ENCODE measurements around the gene XYLT2. TPM values are rescaled to one million over a fixed set of nuclear protein-coding genes. Genes with fewer than 3 reads are reported as not detected.

XYLT2 gene
- total and polyA plus RNA-seq, 2 donors (not counting 3 experiments of a cell fraction or from before 2014, with no cell fraction given): 19.1 to 26.6 TPM

DNA sequence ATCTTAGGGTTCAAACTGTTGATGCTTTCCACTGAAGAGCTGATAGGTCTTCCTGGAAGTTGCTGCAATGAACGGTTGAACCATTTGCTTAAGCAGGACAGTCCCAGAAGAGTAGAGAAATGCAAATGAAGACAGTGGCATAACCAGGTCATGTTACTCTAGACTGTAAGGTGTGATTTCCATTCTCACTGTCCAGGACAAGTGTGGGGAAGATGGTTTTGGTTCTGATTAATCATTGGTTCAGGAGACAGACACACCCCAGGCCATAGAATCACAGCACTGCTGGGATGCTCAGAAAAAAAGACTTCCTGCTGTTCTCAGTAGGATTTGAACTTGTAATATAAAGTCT lies 34.8 kb upstream of the XYLT2 start:
- FAIRE-seq (no peak), DNase-seq (ENCODE audit: low read depth, low spot score) (no peak)
- H3K9me3 ChIP-seq (replicated peaks; ENCODE audit: control insufficient read depth, insufficient read depth, low read length): no peaks in the 10 kb centered on the region
- no TSS peak for BruUV-seq (replicated peaks)
- no peaks in the 10 kb centered on the region for H3K9me1 ChIP-seq (replicated peaks; ENCODE audit: control insufficient read depth, extremely low read depth, insufficient read depth, low read length)
- no peaks in the 10 kb centered on the region for H3K4me1 ChIP-seq (ENCODE audit: control insufficient read depth, extremely low read depth, insufficient read depth, low read length)
- CTCF ChIA-PET: interaction anchor here (2.0 kb wide), 1 partner anchor 13 kb away, joined by 7 read pairs; no protein-coding TSS in a partner anchor
- H3K79me2 ChIP-seq (ENCODE audit: control insufficient read depth, insufficient read depth, low read length): no peaks in the 10 kb centered on the region
- H3K27me3 ChIP-seq (ENCODE audit: control insufficient read depth in 2 of 2, insufficient read depth in 2 of 2, low read length in 2 of 2): peaks cover 13 to 16% of the 10 kb centered on the region in 2 experiments
- H3K36me3 ChIP-seq (ENCODE audit: control insufficient read depth in 2 of 2, extremely low read depth in 1 of 2, insufficient read depth in 2 of 2, low read length in 2 of 2): no peaks in the 10 kb centered on the region
- POLR2A ChIA-PET: no interaction called here
- H3K4me2 ChIP-seq (ENCODE audit: insufficient read depth, low read length): no peak overlapping the region
- intact Hi-C loops (cut with micrococcal nuclease): loop anchor here (5.0 kb wide), 1 partner anchor 584 kb away; no protein-coding TSS in a partner anchor
- no peak overlapping the region for H2AFZ ChIP-seq (ENCODE audit: low read depth, low read length)
- no peak overlapping the region for H3K4me3 ChIP-seq (replicated peaks in 1 of 3; ENCODE audit: insufficient read depth in 1 of 3, low read depth in 1 of 3, low read length in 3 of 3)
- H3K27ac ChIP-seq (ENCODE audit: insufficient read depth, low read depth, low read length): no peak overlapping the region
- TF ChIP-seq, protein P1, sequence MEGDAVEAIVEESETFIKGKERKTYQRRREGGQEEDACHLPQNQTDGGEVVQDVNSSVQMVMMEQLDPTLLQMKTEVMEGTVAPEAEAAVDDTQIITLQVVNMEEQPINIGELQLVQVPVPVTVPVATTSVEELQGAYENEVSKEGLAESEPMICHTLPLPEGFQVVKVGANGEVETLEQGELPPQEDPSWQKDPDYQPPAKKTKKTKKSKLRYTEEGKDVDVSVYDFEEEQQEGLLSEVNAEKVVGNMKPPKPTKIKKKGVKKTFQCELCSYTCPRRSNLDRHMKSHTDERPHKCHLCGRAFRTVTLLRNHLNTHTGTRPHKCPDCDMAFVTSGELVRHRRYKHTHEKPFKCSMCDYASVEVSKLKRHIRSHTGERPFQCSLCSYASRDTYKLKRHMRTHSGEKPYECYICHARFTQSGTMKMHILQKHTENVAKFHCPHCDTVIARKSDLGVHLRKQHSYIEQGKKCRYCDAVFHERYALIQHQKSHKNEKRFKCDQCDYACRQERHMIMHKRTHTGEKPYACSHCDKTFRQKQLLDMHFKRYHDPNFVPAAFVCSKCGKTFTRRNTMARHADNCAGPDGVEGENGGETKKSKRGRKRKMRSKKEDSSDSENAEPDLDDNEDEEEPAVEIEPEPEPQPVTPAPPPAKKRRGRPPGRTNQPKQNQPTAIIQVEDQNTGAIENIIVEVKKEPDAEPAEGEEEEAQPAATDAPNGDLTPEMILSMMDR (IDR thresholded peaks at IDR 0.05; ENCODE audit: extremely low read depth in 1 of 2, insufficient read depth in 1 of 2, low read depth in 1 of 2, low read length in 2 of 2): no peak
- no peak for TF ChIP-seq FOS (IDR thresholded peaks at IDR 0.05; ENCODE audit: borderline replicate concordance, insufficient read depth, low read length)
- TF ChIP-seq, protein P2, sequence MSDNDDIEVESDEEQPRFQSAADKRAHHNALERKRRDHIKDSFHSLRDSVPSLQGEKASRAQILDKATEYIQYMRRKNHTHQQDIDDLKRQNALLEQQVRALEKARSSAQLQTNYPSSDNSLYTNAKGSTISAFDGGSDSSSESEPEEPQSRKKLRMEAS (IDR thresholded peaks at IDR 0.05; ENCODE audit: insufficient read depth, insufficient read length): no peak
- TF ChIP-seq EZH2 (IDR thresholded peaks at IDR 0.05; ENCODE audit: borderline replicate concordance, low read depth, low read length, severe bottlenecking): no peak
- no peaks in the 10 kb centered on the region for H4K20me1 ChIP-seq (replicated peaks; ENCODE audit: control insufficient read depth, extremely low read depth, insufficient read depth, low read length)
- H3K9ac ChIP-seq (replicated peaks; ENCODE audit: extremely low read depth, insufficient read depth, low read length): no peak overlapping the region
- dilution Hi-C loops (cut with MboI; ENCODE audit: extremely low pct_ligation_motif_present, low sequenced_read_pairs): no loop called here

DNA sequence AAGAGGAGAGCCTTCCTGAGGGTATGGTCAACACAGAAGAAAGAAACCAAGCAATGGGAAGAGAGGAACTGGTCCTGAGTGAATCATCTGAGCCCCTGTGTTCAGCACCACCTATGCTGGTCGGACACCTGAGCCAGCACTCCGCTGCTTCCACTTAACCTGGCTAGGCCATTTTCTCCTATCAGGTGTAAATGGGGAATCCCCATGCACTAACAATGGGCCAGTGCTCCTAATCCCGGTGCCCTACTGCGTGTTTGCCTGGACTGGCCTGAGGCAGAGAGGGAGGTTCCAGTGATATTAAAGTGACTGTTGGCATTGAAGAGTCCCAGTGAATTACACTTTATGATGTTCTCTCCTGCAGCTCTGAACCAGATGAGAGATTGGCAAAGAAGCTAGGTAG lies 34.4 kb upstream of the XYLT2 start:
- dilution Hi-C loops (cut with MboI; ENCODE audit: extremely low pct_ligation_motif_present, low sequenced_read_pairs) (no loop called here), intact Hi-C loops (cut with micrococcal nuclease) (loop anchor here (5.0 kb wide), 1 partner anchor 584 kb away; no protein-coding TSS in a partner anchor)
- ChIA-PET POLR2A (no interaction called here), CTCF (interaction anchor here (0.8 to 2.0 kb wide), 4 partner anchors 13 to 111 kb away, joined by 3 to 7 read pairs (median 4); no protein-coding TSS in a partner anchor)
- Histone ChIP-seq H3K27me3 (ENCODE audit: control insufficient read depth in 2 of 2, insufficient read depth in 2 of 2, low read length in 2 of 2) (peaks cover 13 to 16% of the 10 kb centered on the region in 2 experiments), H2AFZ (ENCODE audit: low read depth, low read length) (no peak overlapping the region), H3K4me1 (ENCODE audit: control insufficient read depth, extremely low read depth, insufficient read depth, low read length) (no peaks in the 10 kb centered on the region), H3K36me3 (ENCODE audit: control insufficient read depth in 2 of 2, extremely low read depth in 1 of 2, insufficient read depth in 2 of 2, low read length in 2 of 2) (no peaks in the 10 kb centered on the region), H3K9me1 (replicated peaks; ENCODE audit: control insufficient read depth, extremely low read depth, insufficient read depth, low read length) (no peaks in the 10 kb centered on the region), H3K4me2 (ENCODE audit: insufficient read depth, low read length) (no peak overlapping the region), H3K9me3 (replicated peaks; ENCODE audit: control insufficient read depth, insufficient read depth, low read length) (no peaks in the 10 kb centered on the region), H3K27ac (ENCODE audit: insufficient read depth, low read depth, low read length) (no peak overlapping the region), H3K4me3 (replicated peaks in 1 of 3; ENCODE audit: insufficient read depth in 1 of 3, low read depth in 1 of 3, low read length in 3 of 3) (no peak overlapping the region), H4K20me1 (replicated peaks; ENCODE audit: control insufficient read depth, extremely low read depth, insufficient read depth, low read length) (no peaks in the 10 kb centered on the region), H3K9ac (replicated peaks; ENCODE audit: extremely low read depth, insufficient read depth, low read length) (no peak overlapping the region), H3K79me2 (ENCODE audit: control insufficient read depth, insufficient read depth, low read length) (no peaks in the 10 kb centered on the region)
- TF ChIP-seq POLR2AphosphoS5 (IDR thresholded peaks at IDR 0.05; ENCODE audit: insufficient read depth, low read depth, low read length) (no peak), POLR2A (IDR thresholded peaks at IDR 0.05; ENCODE audit: low read depth, low read length) (no peak), GATA2 (IDR thresholded peaks at IDR 0.05; ENCODE audit: insufficient read depth, insufficient read length, low read depth, low read length) (no peak), JUN (IDR thresholded peaks at IDR 0.05; ENCODE audit: borderline replicate concordance, insufficient read depth, insufficient read length, low read depth) (no peak), FOS (IDR thresholded peaks at IDR 0.05; ENCODE audit: borderline replicate concordance, insufficient read depth, low read length) (no peak), EZH2 (IDR thresholded peaks at IDR 0.05; ENCODE audit: borderline replicate concordance, low read depth, low read length, severe bottlenecking) (no peak), MYC (IDR thresholded peaks at IDR 0.05; ENCODE audit: low read depth, low read length) (no peak)
- TF ChIP-seq, protein P1 (IDR thresholded peaks at IDR 0.05; ENCODE audit: extremely low read depth in 1 of 2, insufficient read depth in 1 of 2, low read depth in 1 of 2, low read length in 2 of 2): no peak
- TF ChIP-seq, protein P2 (IDR thresholded peaks at IDR 0.05; ENCODE audit: insufficient read depth, insufficient read length): no peak
- BruUV-seq (replicated peaks): no TSS peak
- FAIRE-seq (no peak), DNase-seq (ENCODE audit: low read depth, low spot score) (no peak)
